GM12865 (cell line): ENCODE data around the gene CACNA1S.

Source experiments
- DNase-seq: peaks from one replicate; pipeline ENCODE4 v3.0.0; 2010; ENCODE audit warnings: low read depth
- H3K4me3 ChIP-seq: 2 replicates; pipeline ENCODE4 v1.5.1; 2011; ENCODE audit warnings: mild to moderate bottlenecking, low read depth, low read length, control low read depth
- CTCF ChIP-seq: IDR thresholded peaks from 2 replicates; pipeline ENCODE4 v1.5.1; 2011; ENCODE audit warnings: low read length, control low read depth, low read depth, inconsistent platforms; ENCODE audit not compliant: insufficient read depth; ENCODE audit errors: missing control alignments

The CACNA1S gene

GRCh38 chr1:201080135-201080534 lies 32.1 kb downstream of the CACNA1S start:
- no peak overlapping the region for H3K4me3 ChIP-seq
- no peak for DNase-seq
- TF ChIP-seq CTCF = no peak

- TF ChIP-seq CTCF = no peak
- no peak for DNase-seq
- no peak overlapping the region for H3K4me3 ChIP-seq
Measured at GRCh38 chr1:201077736-201078135, 34.5 kb downstream of the CACNA1S start.

GRCh38 chr1:201077116-201077515 lies 35.1 kb downstream of the CACNA1S start:
- DNase-seq = no peak
- no peak for TF ChIP-seq CTCF

GRCh38 chr1:201076092-201076491 lies 36.1 kb downstream of the CACNA1S start:
- no peak for TF ChIP-seq CTCF
- no peak for DNase-seq

More at GRCh38 chr1:201077116-201077515, 35.1 kb downstream of the CACNA1S start:
- no peak overlapping the region for H3K4me3 ChIP-seq

GRCh38 chr1:201074018-201074417 lies 38.2 kb downstream of the CACNA1S start:
- TF ChIP-seq CTCF = no peak
- no peak for DNase-seq
- H3K4me3 ChIP-seq = no peak overlapping the region

More at GRCh38 chr1:201076092-201076491, 36.1 kb downstream of the CACNA1S start:
- H3K4me3 ChIP-seq = no peak overlapping the region

GRCh38 chr1:201072922-201073321 lies 39.3 kb downstream of the CACNA1S start:
- no peak for DNase-seq

More at GRCh38 chr1:201072922-201073321, 39.3 kb downstream of the CACNA1S start:
- H3K4me3 ChIP-seq = no peak overlapping the region
- TF ChIP-seq CTCF = no peak
